HepG2 (cell line): ENCODE data around the gene CAPN10. TPM values are rescaled to one million over a fixed set of nuclear protein-coding genes. Genes with fewer than 3 reads are reported as not detected.

Experiments used
- AGO2 ChIP-seq: fragments of 200-400 bp; formaldehyde crosslinking; optimal IDR thresholded peaks from 2 replicates; pipeline ENCODE3; 2017; ENCODE audit warnings: mild to moderate bottlenecking, low read depth, low read length, moderate library complexity
- CSRNP2 ChIP-seq: sonication (generic); formaldehyde crosslinking; conservative IDR thresholded peaks from 2 replicates; pipeline ENCODE4 v1.8.0; 2022; ENCODE audit warnings: low read depth, missing genetic modification reagents
- KLF16 ChIP-seq, 2 experiments: sonication (generic) in 1 of 2; formaldehyde crosslinking in 1 of 2; IDR thresholded peaks; 2 replicates each; pipeline versions ENCODE4 v1.6.1 to v1.8.0; 2016 to 2023; ENCODE audit warnings: missing genetic modification reagents in 2 of 2, missing compliant biosample characterization in 1 of 2
- MZF1 ChIP-seq: sonication (generic); formaldehyde crosslinking; IDR thresholded peaks from 2 replicates; pipeline ENCODE4 v1.8.1; 2023; ENCODE audit warnings: mild to moderate bottlenecking, missing genetic modification reagents, borderline replicate concordance
- NCOR1 ChIP-seq: fragments of 200-600 bp; sonication (generic); IDR thresholded peaks from 2 replicates; pipeline ENCODE4 v1.7.0; 2017; ENCODE audit warnings: antibody characterized with exemption, low read length, borderline replicate concordance
- NFAT5 ChIP-seq: sonication (generic); formaldehyde crosslinking; IDR thresholded peaks from 2 replicates; pipeline ENCODE4 v1.4.0; 2020; ENCODE audit warnings: missing genetic modification reagents
- POLR2A ChIP-seq, 2 experiments: IDR thresholded peaks; 2 replicates each; pipeline ENCODE4 v1.6.1; 2011; ENCODE audit warnings: low read depth in 2 of 2, low read length in 2 of 2, mild to moderate bottlenecking in 1 of 2, moderate library complexity in 1 of 2; ENCODE audit not compliant: insufficient read depth in 1 of 2
- RXRB ChIP-seq: IDR thresholded peaks from 2 replicates; pipeline ENCODE4 v1.6.1; 2016; ENCODE audit warnings: borderline replicate concordance, missing genetic modification reagents, missing compliant biosample characterization
- SAFB2 ChIP-seq: sonication (generic); formaldehyde crosslinking; IDR thresholded peaks from 2 replicates; pipeline ENCODE4 v1.5.1; 2020; ENCODE audit warnings: missing genetic modification reagents, low read depth, mild to moderate bottlenecking, borderline replicate concordance
- TEAD2 ChIP-seq: sonication (generic); formaldehyde crosslinking; IDR thresholded peaks from 2 replicates; pipeline ENCODE4 v1.9.0; 2021; ENCODE audit warnings: missing genetic modification reagents
- TSC22D2 ChIP-seq: sonication (generic); formaldehyde crosslinking; IDR thresholded peaks from 2 replicates; pipeline ENCODE4 v1.5.1; 2020; ENCODE audit warnings: missing genetic modification reagents, mild to moderate bottlenecking, borderline replicate concordance
- ZNF205 ChIP-seq: IDR thresholded peaks from 2 replicates; pipeline ENCODE4 v1.6.1; 2018; ENCODE audit warnings: missing biosample characterization, missing genetic modification reagents
- ZNF317 ChIP-seq: sonication (generic); formaldehyde crosslinking; IDR thresholded peaks from 2 replicates; pipeline ENCODE4 v1.5.0; 2020; ENCODE audit warnings: mild to moderate bottlenecking, missing genetic modification reagents
- ZNF326 ChIP-seq: sonication (generic); formaldehyde crosslinking; IDR thresholded peaks from 2 replicates; pipeline ENCODE4 v1.4.0; 2020; ENCODE audit warnings: missing genetic modification reagents, borderline replicate concordance
- ZNF501 ChIP-seq: sonication (generic); formaldehyde crosslinking; IDR thresholded peaks from 2 replicates; pipeline ENCODE4 v1.5.1; 2020; ENCODE audit warnings: mild to moderate bottlenecking, moderate library complexity, missing genetic modification reagents
- ZNF615 ChIP-seq: sonication (generic); formaldehyde crosslinking; IDR thresholded peaks from 2 replicates; pipeline ENCODE4 v1.5.0; 2020; ENCODE audit warnings: mild to moderate bottlenecking, missing genetic modification reagents, borderline replicate concordance
- ZNF672 ChIP-seq: sonication (generic); formaldehyde crosslinking; IDR thresholded peaks from 2 replicates; pipeline ENCODE4 v1.8.1; 2022; ENCODE audit warnings: missing genetic modification reagents
- ZNF720 ChIP-seq: sonication (generic); formaldehyde crosslinking; IDR thresholded peaks from 2 replicates; pipeline ENCODE4 v1.4.0; 2020; ENCODE audit warnings: missing genetic modification reagents
- ZNF878 ChIP-seq: sonication (generic); formaldehyde crosslinking; IDR thresholded peaks from 2 replicates; pipeline ENCODE4 v1.8.1; 2023; ENCODE audit warnings: mild to moderate bottlenecking, missing genetic modification reagents, moderate library complexity
- ZSCAN20 ChIP-seq: sonication (generic); formaldehyde crosslinking; IDR thresholded peaks from 2 replicates; pipeline ENCODE4 v1.4.0; 2020; ENCODE audit warnings: missing genetic modification reagents, mild to moderate bottlenecking, borderline replicate concordance
- polyA plus RNA-seq, 8 experiments: library from polyadenylated mRNA; depleted of rRNA in 3 of 8; stranded (reverse) in 7 of 8; unstranded in 1 of 8; fragments of >200 nt; fragmentation: Illumina TruSeq in 4 of 8; extraction: Trizol in 4 of 8; gene quantifications; 2 replicates each; pipeline versions ENCODE4 v1.2.1 to v1.2.3, GENCODE V29; 2011 to 2016; ENCODE audit warnings: low read depth in 4 of 8, missing spikeins in 1 of 8, mixed read lengths in 1 of 8; ENCODE audit not compliant: insufficient read depth in 1 of 8
- total RNA-seq, 5 experiments: library from RNA; depleted of rRNA; stranded (reverse); fragments of >200 nt; fragmentation: Illumina TruSeq; extraction: Trizol; gene quantifications; 2 replicates each; pipeline ENCODE4 v1.2.3, GENCODE V29; 2016; ENCODE audit warnings: low read depth in 1 of 5
- TF ChIP-seq, protein P1 (sequence below): sonication (generic); formaldehyde crosslinking; IDR thresholded peaks from 2 replicates; pipeline ENCODE4 v1.4.0; 2020; ENCODE audit warnings: missing genetic modification reagents

CAPN10 gene
- total and polyA plus RNA-seq, 2 of the 13 experiments (the other 11 are each of a cell fraction or from before 2014, with no cell fraction given) = 27.6 to 32.4 TPM

- TF ChIP-seq ZNF317 (CRISPR knock-in tag) = no peak
- 0 out of 2 replicates have a peak, but pooled peaks have one; percentile 13 for TF ChIP-seq ZNF615 (CRISPR knock-in tag)
- TF ChIP-seq ZNF878 (CRISPR knock-in tag) = peak; percentile 65; the same call in 1 of the 2 replicates
- TF ChIP-seq RXRB = no peak
- TF ChIP-seq KLF16 (CRISPR knock-in tag; IDR thresholded peaks at IDR 0.05) = 0 out of 4 replicates have a peak, but pooled peaks of 1 of the 2 experiments have one; percentile 9
- no peak for TF ChIP-seq ZNF672 (CRISPR knock-in tag)
- TF ChIP-seq CSRNP2 (CRISPR knock-in tag) = no peak
- peak; percentile 56; the same call in 1 of the 2 replicates for TF ChIP-seq SAFB2 (CRISPR knock-in tag)
- TF ChIP-seq, protein P1, sequence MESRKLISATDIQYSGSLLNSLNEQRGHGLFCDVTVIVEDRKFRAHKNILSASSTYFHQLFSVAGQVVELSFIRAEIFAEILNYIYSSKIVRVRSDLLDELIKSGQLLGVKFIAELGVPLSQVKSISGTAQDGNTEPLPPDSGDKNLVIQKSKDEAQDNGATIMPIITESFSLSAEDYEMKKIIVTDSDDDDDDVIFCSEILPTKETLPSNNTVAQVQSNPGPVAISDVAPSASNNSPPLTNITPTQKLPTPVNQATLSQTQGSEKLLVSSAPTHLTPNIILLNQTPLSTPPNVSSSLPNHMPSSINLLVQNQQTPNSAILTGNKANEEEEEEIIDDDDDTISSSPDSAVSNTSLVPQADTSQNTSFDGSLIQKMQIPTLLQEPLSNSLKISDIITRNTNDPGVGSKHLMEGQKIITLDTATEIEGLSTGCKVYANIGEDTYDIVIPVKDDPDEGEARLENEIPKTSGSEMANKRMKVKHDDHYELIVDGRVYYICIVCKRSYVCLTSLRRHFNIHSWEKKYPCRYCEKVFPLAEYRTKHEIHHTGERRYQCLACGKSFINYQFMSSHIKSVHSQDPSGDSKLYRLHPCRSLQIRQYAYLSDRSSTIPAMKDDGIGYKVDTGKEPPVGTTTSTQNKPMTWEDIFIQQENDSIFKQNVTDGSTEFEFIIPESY (CRISPR knock-in tag) = peak; percentile 77
- no peak for TF ChIP-seq ZNF326 (CRISPR knock-in tag)
- TF ChIP-seq POLR2A (IDR thresholded peaks at IDR 0.05; ENCODE audit: insufficient read depth in 1 of 2, low read depth in 2 of 2, low read length in 2 of 2) = peak in 1 of 2 experiments; percentile 8; a peak in 1 of 4 replicates
- no peak for TF ChIP-seq NCOR1
- no peak for TF ChIP-seq ZNF205
- no peak for TF ChIP-seq ZSCAN20 (CRISPR knock-in tag)
- no peak for TF ChIP-seq ZNF720 (CRISPR knock-in tag)
- TF ChIP-seq TSC22D2 (CRISPR knock-in tag) = no peak
- TF ChIP-seq ZNF501 (CRISPR knock-in tag) = no peak
- no peak for TF ChIP-seq MZF1 (CRISPR knock-in tag)
- no peak for TF ChIP-seq NFAT5 (CRISPR knock-in tag)
- no peak for TF ChIP-seq TEAD2 (CRISPR knock-in tag)
- TF ChIP-seq AGO2 = peak; percentile 54
These were observed 21.8 kb upstream of the CAPN10 start (continued) for GRCh38 chr2:240564561-240565332.
